ENCODE data around the gene ATAT1. TPM values are rescaled to one million over a fixed set of nuclear protein-coding genes. Genes with fewer than 3 reads are reported as not detected.

The ATAT1 gene
- total and polyA plus RNA-seq, 10 of the 15 experiments (the other 5 are each of a cell fraction or from before 2014, with no cell fraction given) = 1.1 to 14.2 (median 6.9) TPM

GRCh38 chr6:30612687-30613248 is 13.9 kb upstream of the ATAT1 start (continued):
- TF ChIP-seq ZBTB4 (CRISPR knock-in tag; IDR thresholded peaks at IDR 0.05) = no peak
- TF ChIP-seq NFYB (IDR thresholded peaks at IDR 0.05; ENCODE audit: insufficient read depth, low read depth, low read length) = no peak
- no peak for TF ChIP-seq SMC3 (IDR thresholded peaks at IDR 0.05; ENCODE audit: borderline replicate concordance, low read length)
- TF ChIP-seq SREBF1 (IDR thresholded peaks at IDR 0.05; ENCODE audit: low read length) = no peak
- TF ChIP-seq ESRRA (IDR thresholded peaks at IDR 0.05; ENCODE audit: low read length) = no peak

GRCh38 chr6:30613251-30614043 is 13.2 kb upstream of the ATAT1 start:
- TF ChIP-seq KDM1A (IDR thresholded peaks at IDR 0.05; ENCODE audit: borderline replicate concordance) (no peak), SMAD5 (IDR thresholded peaks at IDR 0.05; ENCODE audit: low read depth) (0 out of 2 replicates have a peak, but pooled peaks have one; percentile 22)
- FAIRE-seq (no peak), ATAC-seq (no peak), DNase-seq (ENCODE audit: low read depth, low spot score) (no peak)
- intact Hi-C loops (cut with micrococcal nuclease; ENCODE audit: unreplicated experiment) (no loop called here), in situ Hi-C loops (cut with MboI) (no loop called here)
- peak overlapping the region; percentile 58; the same call in 1 of the 2 replicates for H3K4me3 ChIP-seq
- BruUV-seq (replicated peaks) = no TSS peak
- H3K4me2 ChIP-seq (ENCODE audit: control insufficient read depth, insufficient read depth) = peak overlapping the region; percentile 87; the same call in 1 of the 2 replicates
- no peaks in the 10 kb centered on the region for H3K27me3 ChIP-seq (replicated peaks in 1 of 2; ENCODE audit: control insufficient read depth in 2 of 2, insufficient read depth in 2 of 2, low read length in 1 of 2)
- H4K20me1 ChIP-seq (ENCODE audit: control insufficient read depth, insufficient read depth) = 0 out of 2 replicates have a peak, but pooled peaks cover 8% of the 10 kb centered on the region
- H3K9me3 ChIP-seq (replicated peaks; ENCODE audit: control insufficient read depth, insufficient read depth, low read length) = no peaks in the 10 kb centered on the region; the same call in 2 of the 3 replicates
- no peak overlapping the region for H3K27ac ChIP-seq (ENCODE audit: control insufficient read depth, insufficient read depth)
- ChIA-PET CTCF (interaction anchor here (0.6 to 4.2 kb wide), 22 partner anchors 9 to 474 kb away, joined by 3 to 41 read pairs (median 7); partner anchors contain the start of gene DHX16), RAD21 (ENCODE audit: unreplicated experiment) (interaction anchor here (1.1 to 2.2 kb wide), 5 partner anchors 15 to 118 kb away, joined by 3 to 7 read pairs (median 5); partner anchors contain the start of genes ABCF1 and MDC1), POLR2A (interaction anchor here (0.5 to 3.1 kb wide), 15 partner anchors 13 to 123 kb away, joined by 3 to 16 read pairs (median 4); partner anchors contain the start of genes ABCF1, C6orf136, GNL1 and MDC1), SMC1A (ENCODE audit: uncharacterized antibody, unreplicated experiment) (interaction anchor here (0.6 to 3.5 kb wide), 18 partner anchors 9 to 474 kb away, joined by 3 to 19 read pairs (median 5); partner anchors contain the start of genes PRR3 and VARS2)
- H3K9ac ChIP-seq (ENCODE audit: control insufficient read depth, insufficient read depth, low read length) = no peak overlapping the region
- peaks cover 1 to 46% of the 10 kb centered on the region in 2 experiments for H3K36me3 ChIP-seq (ENCODE audit: control insufficient read depth in 2 of 2, insufficient read depth in 2 of 2, low read length in 1 of 2)
- H3K4me1 ChIP-seq (ENCODE audit: control insufficient read depth, insufficient read depth, low read length) = peaks cover 3% of the 10 kb centered on the region
- H2AFZ ChIP-seq (ENCODE audit: control insufficient read depth, low read depth, low read length) = no peak overlapping the region
- H3K79me2 ChIP-seq (ENCODE audit: control insufficient read depth, insufficient read depth, low read length) = peaks cover 48% of the 10 kb centered on the region

All from GM12878 (cell line).